Mesenteric fat pad (tissue), 1 donor: ENCODE data around the gene AK6. TPM values are rescaled to one million over a fixed set of nuclear protein-coding genes. Genes with fewer than 3 reads are reported as not detected.
"Not testable (repeated sequence)": the region's sequence is repeated elsewhere in the genome, so short reads cannot be mapped to it uniquely, and the experiment has no call there.

Source experiments
- DNase-seq: peaks from one replicate; pipeline ENCODE4 v3.0.0-alpha.2; 2020; ENCODE audit warnings: low spot score
- long read RNA-seq: library from polyadenylated mRNA; unstranded; transcript quantifications from one replicate; pipeline ENCODE4 v2.0.0, GENCODE V29; 2020
- total RNA-seq: library from RNA; stranded (reverse); fragmentation: NEBNext Ultra II Directional; extraction: Animal tissue kit (Norgen Biotek cat#: 25700); gene quantifications from one replicate; pipeline ENCODE4 v1.2.1, GENCODE V29; 2021
- donor health status: DM: yes; HTN: yes; CAD: no.

AK6 gene
- 44.9 TPM for total RNA-seq
- long read RNA-seq, transcript AK6-202 (5 exons, 1,648 nt) = major isoform, 27 of 40 reads
- long read RNA-seq, transcript AK6-201 (5 exons, 1,183 nt) = minor isoform, 9 of 40 reads
- long read RNA-seq, partial matches to known transcripts = 1 of 40 reads
- long read RNA-seq, other reads (novel, unspliced or antisense) = 1 of 40 reads

DNA sequence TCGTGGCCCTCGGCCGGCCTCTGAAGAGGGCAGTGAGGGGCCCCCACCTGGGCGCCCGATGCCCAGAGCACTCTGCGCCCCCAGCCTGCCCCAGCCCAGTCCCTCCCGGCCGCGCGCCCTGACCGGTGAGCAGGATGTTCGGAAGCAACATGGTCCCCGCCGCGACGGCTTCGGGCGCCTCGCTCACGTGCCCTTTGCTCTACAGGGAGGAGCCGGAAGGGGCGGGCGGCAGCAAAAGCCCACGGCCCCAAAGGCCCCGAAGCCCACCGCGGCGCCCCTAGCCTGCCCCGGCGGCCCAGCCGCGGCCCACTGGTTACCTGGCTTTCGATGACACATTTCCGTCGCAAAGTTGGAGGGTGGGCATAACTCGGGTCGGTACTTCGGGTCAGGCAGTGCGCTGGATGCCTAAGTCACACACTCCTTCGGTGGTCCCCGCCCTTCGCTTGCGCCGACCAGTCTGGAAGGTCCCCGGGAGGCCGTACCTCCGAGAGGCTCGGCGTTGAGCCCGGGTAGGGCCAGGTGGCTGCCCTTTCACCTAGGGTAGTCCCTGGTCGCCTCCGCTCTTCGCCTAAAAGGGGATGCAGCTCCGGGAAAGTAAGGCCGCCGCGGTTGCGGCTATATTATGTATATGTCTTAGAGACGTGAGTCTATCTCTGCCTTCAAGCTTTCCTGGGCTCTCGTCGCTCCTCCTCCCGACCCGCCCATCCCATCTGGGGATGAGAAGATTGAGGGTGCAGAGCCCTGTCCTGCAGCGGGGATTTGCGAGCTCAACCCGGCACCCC, at the start of gene AK6, which contains the start of the genes RAD17 and TAF9:
Gene AK6, minus strand, starts transcription at position 181 of the 782 bp plus-strand sequence. Its CDS starts 30 bp downstream, at position 151.
Gene RAD17, plus strand, starts transcription at position 479 of the 782 bp plus-strand sequence. CDS start 2,391 bp downstream, outside the sequence.
Gene TAF9, minus strand, starts transcription at position 181 of the 782 bp plus-strand sequence. CDS start 3,783 bp downstream, outside the sequence.
- DNase-seq = peak; percentile 97

- no peak for DNase-seq
These were observed 49.2 kb upstream of the AK6 start for GRCh38 chr5:69418554-69418953.

GRCh38 chr5:69416699-69417098, 47.4 kb upstream of the AK6 start:
- no peak for DNase-seq

DNA sequence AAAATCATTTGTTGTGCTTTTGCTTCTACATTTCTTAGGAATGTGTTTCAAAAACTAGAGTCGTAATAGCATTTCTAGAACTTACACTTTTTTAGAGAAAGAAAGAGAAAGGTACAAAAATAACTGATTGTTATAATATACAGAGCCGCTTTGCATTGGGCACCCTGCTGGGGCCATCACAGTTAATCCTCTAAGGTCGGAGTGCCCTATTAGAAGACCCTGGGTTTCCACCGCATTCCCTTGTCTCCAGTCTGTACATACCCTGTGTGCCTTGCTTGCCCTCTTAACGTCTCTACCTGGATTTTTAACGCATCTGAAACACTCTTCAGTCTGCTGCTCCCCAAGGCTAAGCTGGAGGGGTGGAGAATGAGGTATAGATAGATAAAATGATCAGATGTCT, 46.9 kb upstream of the AK6 start:
- no peak for DNase-seq

GRCh38 chr5:69415584-69415958, 46.3 kb upstream of the AK6 start:
- no peak for DNase-seq

GRCh38 chr5:69414885-69415583, 45.7 kb upstream of the AK6 start, which contains the start of gene MARVELD2:
MARVELD2 (plus strand) TSS chr5:69415116; CDS start chr5:69419386, 4,270 bp downstream.
- peak; percentile 93 for DNase-seq

- no peak for DNase-seq
These were observed 35.5 kb upstream of the AK6 start for GRCh38 chr5:69404659-69405330.

DNA sequence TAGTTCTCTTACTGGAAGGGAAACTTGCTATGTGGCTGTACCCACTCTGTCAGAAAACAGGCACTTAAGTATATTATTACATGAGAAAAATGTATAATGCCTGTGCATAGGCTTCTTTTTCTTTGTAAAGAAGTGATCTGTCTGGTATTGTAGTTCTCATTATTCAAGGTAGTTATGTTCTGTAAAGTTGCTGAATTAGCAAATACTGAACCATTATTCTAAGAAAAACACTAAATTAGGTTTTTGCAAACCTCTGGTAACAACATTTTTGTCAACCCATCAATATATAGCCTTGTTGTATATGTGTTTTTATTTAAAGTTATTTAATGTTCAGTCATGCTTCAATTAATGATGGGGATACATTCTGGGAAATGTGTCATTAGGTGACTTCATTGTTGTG, 9.1 kb upstream of the AK6 start:
- DNase-seq = no peak

- no peak for DNase-seq
These were observed 5.7 kb upstream of the AK6 start for GRCh38 chr5:69374911-69375446.

DNA sequence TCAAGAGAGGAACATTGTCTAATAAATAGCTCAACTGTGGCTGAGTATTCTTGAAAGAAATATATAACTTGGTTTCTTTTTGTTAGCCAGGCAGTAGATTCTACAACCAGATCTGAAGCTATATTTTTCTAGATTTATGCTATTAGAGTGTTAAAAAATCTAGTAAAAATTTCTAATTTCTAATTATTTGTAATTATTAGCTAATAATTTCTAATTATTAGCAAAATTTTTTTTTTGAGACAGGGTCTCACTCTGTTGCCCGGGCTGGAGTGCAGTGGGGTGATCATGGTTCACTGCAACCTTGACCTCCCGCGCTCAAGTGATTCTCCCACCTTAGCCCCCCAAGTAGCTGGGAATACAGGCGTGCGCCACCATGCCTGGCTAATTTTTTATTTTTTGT, 3.1 kb upstream of the AK6 start:
- no peak for DNase-seq

DNA sequence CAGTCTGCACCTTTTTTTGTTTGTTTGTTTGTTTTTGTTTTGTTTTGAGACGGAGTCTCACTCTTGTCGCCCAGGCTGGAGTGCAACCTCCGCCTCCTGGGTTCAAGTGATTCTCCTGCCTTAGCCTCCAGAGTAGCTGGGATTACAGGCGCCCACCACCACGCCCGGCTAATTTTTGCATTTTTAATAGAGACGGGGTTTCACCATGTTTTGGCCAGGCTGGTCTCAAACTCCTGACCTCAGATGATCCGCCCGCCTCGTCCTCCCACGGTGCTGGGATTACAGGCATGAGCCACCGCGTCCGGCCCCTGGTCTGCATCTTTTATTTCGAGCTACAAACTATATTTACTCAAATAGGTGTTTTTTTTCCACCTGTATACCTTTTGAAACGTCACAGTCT, 1.0 kb upstream of the AK6 start:
- not testable (repeated sequence) for DNase-seq

DNA sequence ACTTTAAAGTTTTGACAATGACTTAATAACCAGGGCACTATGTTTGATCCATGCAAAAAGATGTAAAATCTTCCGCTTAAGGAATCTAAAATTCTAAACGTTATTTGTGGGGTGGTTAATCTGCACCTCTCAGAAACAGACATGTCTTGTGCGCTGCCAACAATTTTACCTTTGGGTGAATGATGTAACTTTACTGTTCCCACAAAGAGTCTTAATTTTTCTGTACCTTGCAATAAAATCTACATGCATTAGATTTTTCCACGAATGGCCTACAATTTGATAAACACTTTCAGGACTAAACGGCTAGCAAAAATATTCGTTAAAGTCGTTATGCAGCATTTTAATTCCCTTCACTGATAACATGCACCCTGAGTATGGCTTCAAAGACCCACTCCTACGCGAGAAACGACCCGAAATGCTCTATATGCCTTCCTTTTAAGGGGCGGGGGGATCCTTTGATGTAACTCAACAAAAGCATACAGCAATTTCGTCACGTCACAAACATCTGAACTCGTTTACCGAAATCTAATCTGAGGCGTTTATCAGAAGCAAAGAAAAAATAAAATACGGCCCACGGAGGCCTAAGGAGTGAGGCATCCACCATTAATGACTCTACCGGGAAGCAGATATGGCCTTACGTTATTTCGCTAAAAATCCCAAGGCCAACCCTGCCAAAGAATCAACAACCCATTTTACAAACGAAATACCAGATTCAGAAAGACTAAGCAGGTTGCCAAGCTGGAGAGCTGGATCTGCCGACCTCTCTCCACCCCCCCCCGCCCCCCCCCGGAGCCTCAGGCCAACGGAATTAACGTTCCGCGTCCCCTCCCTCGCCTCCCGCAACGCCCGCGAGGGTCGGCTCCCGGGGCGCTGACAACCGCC, 621 bp downstream of the AK6 start:
- DNase-seq = no peak

- DNase-seq = no peak
These were observed 1.5 kb downstream of the AK6 start for GRCh38 chr5:69367697-69368279.

- DNase-seq = no peak
These were observed 4.5 kb downstream of the AK6 start for GRCh38 chr5:69364850-69365249.

DNA sequence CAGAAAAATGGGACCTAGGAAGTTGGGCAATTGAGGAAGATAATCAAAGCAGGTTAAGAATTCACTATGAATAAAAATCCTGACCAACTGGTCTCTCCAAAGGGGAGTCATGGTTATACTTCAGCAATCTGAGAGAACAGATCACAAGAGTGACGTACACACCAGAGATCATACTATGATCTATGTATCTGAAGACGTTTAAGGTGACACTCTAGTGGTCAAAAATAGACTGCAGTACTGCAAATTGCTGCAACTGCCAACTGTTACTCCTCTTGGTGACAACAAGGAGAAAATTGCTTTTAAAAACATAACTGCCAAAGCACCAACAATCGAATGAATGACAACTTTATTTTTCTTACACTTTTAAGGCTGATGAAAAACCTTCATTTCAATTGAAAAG, 4.9 kb downstream of the AK6 start:
- DNase-seq = no peak

DNA sequence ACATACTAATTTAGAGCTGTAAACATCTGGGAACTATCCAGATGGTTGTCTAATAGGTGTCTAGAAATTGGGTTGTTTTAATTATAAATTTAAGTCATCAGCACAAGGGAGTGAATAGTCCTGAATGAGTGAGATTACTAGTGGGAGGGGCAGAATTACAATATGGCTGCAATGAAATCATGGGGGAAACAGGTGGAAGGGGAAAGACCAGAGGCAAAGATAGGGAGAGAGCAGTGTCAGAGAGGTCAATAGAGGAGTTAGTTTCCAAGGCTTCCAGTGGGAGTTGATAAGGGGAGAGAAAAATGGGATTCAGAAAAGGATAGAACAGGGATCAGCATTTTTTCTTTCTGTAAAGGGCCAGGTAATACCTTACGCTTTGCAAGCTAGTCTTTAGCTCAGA, 8.9 kb downstream of the AK6 start:
- no peak for DNase-seq

GRCh38 chr5:69359699-69360098, 9.6 kb downstream of the AK6 start:
- DNase-seq = no peak

DNA sequence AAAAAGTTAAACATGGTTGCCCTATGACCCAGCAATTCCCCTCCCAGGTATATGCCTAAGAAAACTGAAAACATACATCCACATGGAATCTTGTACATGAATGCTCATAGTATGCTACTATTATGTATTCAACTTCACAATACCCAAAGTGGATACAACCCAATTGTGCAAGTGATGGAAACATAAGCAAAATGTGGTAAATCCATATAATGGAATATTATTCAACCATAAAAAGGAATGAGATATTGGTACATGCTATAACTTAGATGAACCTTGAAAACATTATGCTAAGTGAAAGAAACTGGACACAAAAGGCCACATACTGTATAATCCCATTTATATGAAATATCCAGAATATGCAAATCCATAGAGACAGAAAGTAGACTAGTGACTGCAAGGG, 18.7 kb downstream of the AK6 start:
- no peak for DNase-seq

- DNase-seq = no peak
These were observed 26.2 kb downstream of the AK6 start for GRCh38 chr5:69343083-69343482.
